WTC11 (cell line): Measurements from ENCODE around the gene RASSF8.

Experiments used
- CTCF ChIP-seq: fragments of 200-600 bp; IDR thresholded peaks from 2 replicates; pipeline ENCODE4 v1.8.0; 2022; ENCODE audit warnings: antibody characterized with exemption
- FOXK1 ChIP-seq: sonication (generic); formaldehyde crosslinking; IDR thresholded peaks from 2 replicates; pipeline ENCODE4 v1.8.0; 2022; ENCODE audit warnings: mild to moderate bottlenecking, moderate library complexity, missing genetic modification reagents
- ZMAT4 ChIP-seq: fragments of 250-450 bp; sonication (Bioruptor Pico); IDR thresholded peaks from 2 replicates; pipeline ENCODE4 v1.9.0; 2021; ENCODE audit warnings: mild to moderate bottlenecking

GRCh38 chr12:25970082-25970481 lies 11.6 kb downstream of the RASSF8 start:
- TF ChIP-seq CTCF = no peak
- TF ChIP-seq FOXK1 = no peak
- TF ChIP-seq ZMAT4 = no peak
